HepG2 (cell line): Measurements from ENCODE around the gene GDAP1L1. TPM values are rescaled to one million over a fixed set of nuclear protein-coding genes. Genes with fewer than 3 reads are reported as not detected.
A peak's percentile ranks its signal among the peaks of the same experiment; 100 is the strongest.

Experiments
- ATAC-seq: fragments of 200-7000 bp; cut with Tn5 transposase; 3 replicates; pipeline ENCODE4 v1.9.1; 2020; ENCODE audit warnings: mild to moderate bottlenecking, moderate library complexity
- BruUV-seq: library from RNA; stranded (reverse); fragments of 400-500 nt; replicated peaks from 2 replicates; lab custom pipeline; 2021; lab: Mats Ljungman, UMichigan
- CTCF ChIA-PET: fragments of 300-600 bp; formaldehyde crosslinking; extraction: SDS; loops from one replicate; lab custom pipeline; 2021; ENCODE audit warnings: low total read pairs, inconsistent platforms, low intra/inter-chr PET ratio; lab: Yijun Ruan, JAX
- POLR2A ChIA-PET: fragments of 350-600 bp; sonication (Branson Sonifier 250); formaldehyde crosslinking; loops from one replicate; lab custom pipeline; 2020; ENCODE audit warnings: antibody characterized with exemption, inconsistent platforms; lab: Yijun Ruan, JAX
- DNase-seq: peaks from one replicate; pipeline ENCODE4 v3.0.0-alpha.2; 2015; ENCODE audit warnings: low spot score
- FAIRE-seq: peaks from 3 replicates; lab custom pipeline; 2011; peaks lifted over from hg19 to GRCh38; lab: Jason Lieb, UNC
- H2AFZ ChIP-seq: one replicate; pipeline ENCODE4 v1.6.1; 2011; ENCODE audit warnings: low read length, inconsistent platforms
- H3K27ac ChIP-seq: fragments of 300-600 bp; 3 replicates; pipeline ENCODE4 v1.8.0; 2011; ENCODE audit warnings: mixed run types, mild to moderate bottlenecking, mixed read lengths, low read length, inconsistent platforms; ENCODE audit not compliant: insufficient read depth; ENCODE audit errors: extremely low read length
- H3K27me3 ChIP-seq, 2 experiments: fragments of 200-600 bp in 1 of 2; 2 replicates in 1 of 2; 3 replicates in 1 of 2; pipeline versions ENCODE4 v1.6.0 to v1.8.0; 2011; ENCODE audit warnings: low read length in 2 of 2, mild to moderate bottlenecking in 2 of 2, moderate library complexity in 2 of 2, inconsistent platforms in 1 of 2; ENCODE audit not compliant: insufficient read depth in 2 of 2, control insufficient read depth in 1 of 2
- H3K36me3 ChIP-seq, 2 experiments: fragments of 200-600 bp in 1 of 2; replicated peaks in 1 of 2; 2 replicates in 1 of 2; 3 replicates in 1 of 2; pipeline versions ENCODE4 v1.5.1 to v1.8.0; 2011; ENCODE audit warnings: low read length in 2 of 2, inconsistent platforms in 1 of 2; ENCODE audit not compliant: insufficient read depth in 2 of 2, control insufficient read depth in 1 of 2
- H3K4me1 ChIP-seq: 2 replicates; pipeline ENCODE4 v1.5.1; 2012; ENCODE audit warnings: low read length, inconsistent platforms; ENCODE audit not compliant: insufficient read depth
- H3K4me2 ChIP-seq: 2 replicates; pipeline ENCODE4 v1.6.0; 2011; ENCODE audit warnings: low read depth, low read length, inconsistent platforms
- H3K4me3 ChIP-seq, 3 experiments: fragments of 200-600 bp in 1 of 3; sonication (generic), shearing (Covaris generic) in 1 of 3; replicated peaks in 1 of 3; 2 replicates each; pipeline ENCODE4 v1.5.1; 2011 to 2016; ENCODE audit warnings: low read length in 3 of 3, inconsistent platforms in 2 of 3, low read depth in 2 of 3, mild to moderate bottlenecking in 2 of 3, control low read depth in 1 of 3, mixed read lengths in 1 of 3; ENCODE audit not compliant: insufficient read depth in 1 of 3
- H3K79me2 ChIP-seq: one replicate; pipeline ENCODE4 v1.6.1; 2011; ENCODE audit warnings: low read length, inconsistent platforms; ENCODE audit not compliant: insufficient read depth
- H3K9ac ChIP-seq: 2 replicates; pipeline ENCODE4 v1.6.0; 2011; ENCODE audit warnings: mild to moderate bottlenecking, low read depth, low read length, inconsistent platforms; ENCODE audit not compliant: insufficient read depth
- H3K9me3 ChIP-seq: 2 replicates; pipeline ENCODE4 v1.5.1; 2012; ENCODE audit warnings: mild to moderate bottlenecking, low read length
- H4K20me1 ChIP-seq: 2 replicates; pipeline ENCODE4 v1.6.0; 2011; ENCODE audit warnings: inconsistent platforms, mild to moderate bottlenecking, low read length, moderate library complexity; ENCODE audit not compliant: insufficient read depth
- CBX1 ChIP-seq: IDR thresholded peaks from one replicate; pipeline ENCODE4 v1.6.1; 2016; ENCODE audit warnings: antibody characterized with exemption, low read depth
- CBX5 ChIP-seq: sonication (generic); formaldehyde crosslinking; IDR thresholded peaks from 2 replicates; pipeline ENCODE4 v1.4.0; 2020; ENCODE audit warnings: missing genetic modification reagents, borderline replicate concordance
- DRAP1 ChIP-seq: IDR thresholded peaks from 2 replicates; pipeline ENCODE4 v1.6.1; 2016; ENCODE audit warnings: missing genetic modification reagents, missing compliant biosample characterization
- HES4 ChIP-seq: sonication (generic); formaldehyde crosslinking; IDR thresholded peaks from 2 replicates; pipeline ENCODE4 v1.9.0; 2021; ENCODE audit warnings: mild to moderate bottlenecking, missing genetic modification reagents, borderline replicate concordance
- ISX ChIP-seq: sonication (generic); formaldehyde crosslinking; conservative IDR thresholded peaks from 2 replicates; pipeline ENCODE4 v1.5.0; 2020; ENCODE audit warnings: missing genetic modification reagents
- MYNN ChIP-seq: sonication (generic); formaldehyde crosslinking; IDR thresholded peaks from 2 replicates; pipeline ENCODE4 v1.4.0; 2020; ENCODE audit warnings: mild to moderate bottlenecking, low read depth, missing genetic modification reagents
- NCOA2 ChIP-seq: sonication (generic); formaldehyde crosslinking; IDR thresholded peaks from 2 replicates; pipeline ENCODE4 v1.8.0; 2022; ENCODE audit warnings: inconsistent platforms
- NKX3-1 ChIP-seq: sonication (generic); formaldehyde crosslinking; IDR thresholded peaks from 2 replicates; pipeline ENCODE4 v1.5.0; 2020; ENCODE audit warnings: missing genetic modification reagents
- RAD21 ChIP-seq: fragments of 450-650 bp; formaldehyde crosslinking; IDR thresholded peaks from 2 replicates; pipeline ENCODE4 v1.5.0; 2020; ENCODE audit warnings: mild to moderate bottlenecking
- SP5 ChIP-seq: IDR thresholded peaks from 2 replicates; pipeline ENCODE4 v1.6.1; 2016; ENCODE audit warnings: low read depth, borderline replicate concordance
- TARDBP ChIP-seq: sonication (generic); formaldehyde crosslinking; IDR thresholded peaks from 2 replicates; pipeline ENCODE4 v1.8.0; 2022; ENCODE audit warnings: mild to moderate bottlenecking, missing genetic modification reagents
- TSC22D2 ChIP-seq: sonication (generic); formaldehyde crosslinking; IDR thresholded peaks from 2 replicates; pipeline ENCODE4 v1.5.1; 2020; ENCODE audit warnings: missing genetic modification reagents, mild to moderate bottlenecking, borderline replicate concordance
- YEATS4 ChIP-seq: sonication (generic); formaldehyde crosslinking; IDR thresholded peaks from 2 replicates; pipeline ENCODE4 v1.4.0; 2020; ENCODE audit warnings: missing genetic modification reagents, borderline replicate concordance
- ZBTB26 ChIP-seq: IDR thresholded peaks from 2 replicates; pipeline ENCODE4 v1.6.1; 2016; ENCODE audit warnings: missing compliant biosample characterization, missing genetic modification reagents, borderline replicate concordance
- ZFP82 ChIP-seq: sonication (generic); formaldehyde crosslinking; IDR thresholded peaks from 2 replicates; pipeline ENCODE4 v1.5.1; 2020; ENCODE audit warnings: mild to moderate bottlenecking, missing genetic modification reagents, borderline replicate concordance
- ZNF260 ChIP-seq: sonication (generic); formaldehyde crosslinking; IDR thresholded peaks from 2 replicates; pipeline ENCODE4 v1.4.0; 2020; ENCODE audit warnings: missing genetic modification reagents, low read depth, mild to moderate bottlenecking, borderline replicate concordance
- ZNF350 ChIP-seq: sonication (generic); formaldehyde crosslinking; IDR thresholded peaks from 2 replicates; pipeline ENCODE4 v1.4.0; 2020; ENCODE audit warnings: mild to moderate bottlenecking, low read depth, missing genetic modification reagents, borderline replicate concordance
- ZNF775 ChIP-seq: sonication (generic); formaldehyde crosslinking; IDR thresholded peaks from 2 replicates; pipeline ENCODE4 v1.4.0; 2020; ENCODE audit warnings: missing genetic modification reagents, mild to moderate bottlenecking, moderate library complexity, borderline replicate concordance
- ZNF788 ChIP-seq: sonication (generic); formaldehyde crosslinking; IDR thresholded peaks from 2 replicates; pipeline ENCODE4 v1.5.0; 2020; ENCODE audit warnings: mild to moderate bottlenecking, missing genetic modification reagents, borderline replicate concordance
- ZSCAN25 ChIP-seq: sonication (generic); formaldehyde crosslinking; IDR thresholded peaks from 2 replicates; pipeline ENCODE4 v1.8.0; 2022; ENCODE audit warnings: mild to moderate bottlenecking, missing genetic modification reagents
- WGBS: methylation state at CpG from one replicate; pipeline ENCODE4 v1.1.6; 2017; ENCODE audit warnings: low lambda C conversion rate; 5-methylcytosine and 5-hydroxymethylcytosine counted together
- in situ Hi-C: cut with HindIII; loops from 2 replicates; pipeline ENCODE4 v1.10.0; 2017; ENCODE audit warnings: low pct_unique_long_range_greater_than_20kb; ENCODE audit not compliant: extremely low pct_ligation_motif_present
- intact Hi-C: fragments of 100-400 bp; cut with micrococcal nuclease; formaldehyde crosslinking; loops from one replicate; pipeline ENCODE4 v1.10.0; 2022; ENCODE audit not compliant: unreplicated experiment
- polyA plus RNA-seq, 8 experiments: library from polyadenylated mRNA; depleted of rRNA in 3 of 8; stranded (reverse) in 7 of 8; unstranded in 1 of 8; fragments of >200 nt; fragmentation: Illumina TruSeq in 4 of 8; extraction: Trizol in 4 of 8; gene quantifications; 2 replicates each; pipeline versions ENCODE4 v1.2.1 to v1.2.3, GENCODE V29; 2011 to 2016; ENCODE audit warnings: low read depth in 4 of 8, missing spikeins in 1 of 8, mixed read lengths in 1 of 8; ENCODE audit not compliant: insufficient read depth in 1 of 8
- total RNA-seq, 5 experiments: library from RNA; depleted of rRNA; stranded (reverse); fragments of >200 nt; fragmentation: Illumina TruSeq; extraction: Trizol; gene quantifications; 2 replicates each; pipeline ENCODE4 v1.2.3, GENCODE V29; 2016; ENCODE audit warnings: low read depth in 1 of 5

The GDAP1L1 gene
- total and polyA plus RNA-seq, 2 of the 13 experiments (the other 11 are each of a cell fraction or from before 2014, with no cell fraction given), result 0.04 TPM; not detected in 1

GRCh38 chr20:44215125-44215524 lies 32.0 kb upstream of the GDAP1L1 start (continued):
- TF ChIP-seq NCOA2, result 0 out of 2 replicates have a peak, but pooled peaks have one; percentile 26
- TF ChIP-seq RAD21 (CRISPR knock-in tag), result peak; percentile 96
- peak; percentile 75; the same call in 1 of the 2 replicates for TF ChIP-seq ZBTB26
- TF ChIP-seq DRAP1, result peak; percentile 31; the same call in 1 of the 2 replicates

- no peaks in the 10 kb centered on the region for H3K9me3 ChIP-seq
- H3K4me2 ChIP-seq, result no peak overlapping the region
- BruUV-seq, result no TSS peak
- CTCF ChIA-PET, result interaction anchor here (1.1 to 5.6 kb wide), 11 partner anchors 11 to 393 kb away, joined by 3 to 77 read pairs (median 5); partner anchors contain the start of gene FITM2
- H3K4me3 ChIP-seq, result no peak overlapping the region
- DNase-seq (peak; percentile 82), FAIRE-seq (peak; percentile 75), ATAC-seq (peak; percentile 84)
- no peak overlapping the region for H3K9ac ChIP-seq
- no peaks in the 10 kb centered on the region for H4K20me1 ChIP-seq
- no peak overlapping the region for H3K27ac ChIP-seq
- no peaks in the 10 kb centered on the region for H3K79me2 ChIP-seq
- intact Hi-C loops (loop anchor here (1.0 to 10.0 kb wide), 5 partner anchors 94 to 667 kb away; partner anchors contain the start of genes FITM2 and YWHAB), in situ Hi-C loops (loop anchor here (5.0 kb wide), 4 partner anchors 95 to 395 kb away; partner anchors contain the start of gene FITM2)
- no peaks in the 10 kb centered on the region for H3K27me3 ChIP-seq
- POLR2A ChIA-PET, result interaction anchor here (0.7 to 2.5 kb wide), 7 partner anchors 93 to 258 kb away, joined by 3 to 20 read pairs (median 3); partner anchors contain the start of genes FITM2, HNF4A and TTPAL
- H2AFZ ChIP-seq, result no peak overlapping the region
- WGBS, result 44% methylated on average over 11 of the region's 11 CpGs
- no peaks in the 10 kb centered on the region for H3K36me3 ChIP-seq
- H3K4me1 ChIP-seq, result peaks cover 28% of the 10 kb centered on the region
- TF ChIP-seq ZNF350 (peak; percentile 45; the same call in 1 of the 2 replicates), NKX3-1 (no peak), ZSCAN25 (CRISPR knock-in tag) (no peak), CBX1 (no peak), ISX (CRISPR knock-in tag) (no peak), MYNN (CRISPR knock-in tag) (no peak), YEATS4 (CRISPR knock-in tag) (no peak), TSC22D2 (CRISPR knock-in tag) (peak; percentile 38; the same call in 1 of the 2 replicates), SP5 (peak; percentile 50; the same call in 1 of the 2 replicates), ZNF775 (CRISPR knock-in tag) (no peak), ZNF260 (no peak), HES4 (CRISPR knock-in tag) (peak; percentile 64; the same call in 1 of the 2 replicates), ZNF788 (peak; percentile 67; the same call in 1 of the 2 replicates), TARDBP (CRISPR knock-in tag) (peak; percentile 80), CBX5 (CRISPR knock-in tag) (peak; percentile 54; the same call in 1 of the 2 replicates), ZFP82 (CRISPR knock-in tag) (no peak)
Measured at GRCh38 chr20:44217342-44218092, 29.6 kb upstream of the GDAP1L1 start.
